ENCODE measurements around the gene NSUN3.
"Not testable (repeated sequence)": the region's sequence is repeated elsewhere in the genome, so short reads cannot be mapped to it uniquely, and the experiment has no call there.

Gene NSUN3

DNA sequence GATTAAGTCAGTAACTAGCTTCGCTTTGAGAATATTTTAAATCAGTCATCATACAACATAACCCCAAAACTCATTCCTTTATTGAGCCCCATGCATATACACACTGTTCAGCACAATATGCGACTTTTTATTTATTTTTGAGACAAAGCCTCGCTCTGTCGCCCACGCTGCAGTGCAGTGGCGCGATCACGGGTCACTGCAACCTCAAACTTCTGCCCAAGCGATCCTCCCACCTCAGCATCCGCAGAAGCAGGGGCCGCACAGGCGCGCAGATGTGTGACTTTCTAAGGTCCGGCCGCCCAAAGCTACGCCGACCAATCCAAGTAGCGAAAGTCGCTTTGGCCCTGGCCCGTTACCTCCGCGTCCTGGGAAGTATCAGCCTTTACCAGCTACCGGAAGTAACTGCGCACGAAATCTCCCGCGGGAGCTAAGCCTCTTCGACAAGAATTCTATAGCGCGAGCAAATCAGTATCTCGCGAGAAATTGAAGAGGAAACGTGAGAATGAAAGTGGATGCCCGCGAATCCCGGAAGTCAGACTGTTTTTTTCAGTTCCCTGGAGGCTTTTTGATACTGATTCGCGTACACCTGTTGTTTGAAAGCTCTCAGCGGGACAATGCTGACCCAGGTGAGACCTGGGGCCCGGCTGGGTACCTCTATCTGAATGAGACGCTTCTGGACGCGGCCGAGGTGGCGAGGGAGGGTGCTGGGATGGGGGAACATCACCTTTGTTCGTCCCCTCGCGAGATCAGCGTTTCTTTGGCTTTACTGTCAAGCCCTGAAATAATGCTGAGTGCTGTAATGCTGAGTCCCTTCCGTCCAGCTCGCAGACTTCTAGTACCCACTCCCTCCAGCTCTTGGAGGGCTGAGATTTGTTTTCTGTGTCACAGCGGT lies at the start of gene NSUN3, which contains the start of gene DHFR2:
Gene NSUN3, plus strand, starts transcription at position 549 of the 892 bp plus-strand sequence. Its CDS starts 66 bp downstream, at position 615.
Gene DHFR2, minus strand, starts transcription at position 404 of the 892 bp plus-strand sequence. CDS start 1,405 bp downstream, outside the sequence.
- DNase-seq = peak; percentile 99

DNA sequence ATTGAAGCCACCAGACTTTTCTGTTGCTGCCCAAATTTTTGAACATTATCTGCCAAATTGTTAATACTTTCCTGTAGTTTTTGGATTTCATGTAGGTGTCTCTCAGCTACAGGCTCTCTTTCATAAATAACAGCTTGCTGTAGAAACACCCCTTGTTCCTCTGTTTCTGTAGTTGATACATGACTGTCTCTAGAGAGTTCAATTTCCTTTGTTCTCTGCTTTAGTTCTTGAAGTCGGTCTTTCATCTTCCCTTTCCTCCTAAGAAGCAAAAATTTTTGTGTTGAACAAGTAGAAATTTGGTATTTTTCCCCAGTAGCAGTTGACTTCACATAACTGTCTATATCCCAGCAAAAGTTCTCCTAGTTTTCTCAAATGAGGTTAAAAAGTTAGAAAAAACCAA lies 47.8 kb upstream of the NSUN3 start:
- no peak for DNase-seq

DNA sequence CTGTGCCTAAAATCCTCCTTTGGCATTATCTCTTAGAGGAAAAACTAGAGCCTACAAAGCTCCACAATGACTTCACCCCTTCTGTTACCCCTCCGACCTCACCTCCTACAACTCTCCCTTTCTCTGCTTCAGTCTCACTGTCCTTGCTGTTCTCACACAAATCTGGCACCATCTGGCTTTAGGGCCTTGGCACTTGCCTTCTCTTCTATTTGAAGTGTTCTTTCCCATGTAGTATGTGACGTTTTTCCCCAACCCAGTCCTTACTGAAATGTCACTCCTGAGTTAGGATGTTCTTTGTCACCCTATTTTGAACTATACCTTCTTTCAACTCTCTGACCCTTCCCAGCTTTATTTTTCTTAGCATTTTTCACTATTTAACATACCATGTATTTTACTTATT lies 43.2 kb upstream of the NSUN3 start:
- DNase-seq = no peak

DNA sequence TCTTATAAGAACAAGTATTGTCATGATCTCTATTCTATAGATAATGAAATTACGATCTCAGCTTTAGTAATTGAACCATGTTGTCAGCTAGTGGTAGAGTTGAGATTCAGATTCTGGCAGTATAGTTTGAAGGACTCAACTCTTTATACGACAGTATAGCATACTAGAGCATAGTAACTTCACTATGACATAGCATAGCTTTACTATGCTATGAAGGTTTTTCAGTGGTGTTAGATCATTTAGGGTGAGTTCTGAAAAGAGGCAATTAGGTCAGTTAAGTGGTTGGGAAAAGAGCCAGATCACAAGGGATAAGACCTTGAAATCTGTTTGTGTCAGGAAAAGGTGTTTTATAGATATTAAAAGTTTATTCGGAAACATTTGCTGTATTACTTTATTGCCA lies 42.6 kb upstream of the NSUN3 start:
- DNase-seq = no peak

DNA sequence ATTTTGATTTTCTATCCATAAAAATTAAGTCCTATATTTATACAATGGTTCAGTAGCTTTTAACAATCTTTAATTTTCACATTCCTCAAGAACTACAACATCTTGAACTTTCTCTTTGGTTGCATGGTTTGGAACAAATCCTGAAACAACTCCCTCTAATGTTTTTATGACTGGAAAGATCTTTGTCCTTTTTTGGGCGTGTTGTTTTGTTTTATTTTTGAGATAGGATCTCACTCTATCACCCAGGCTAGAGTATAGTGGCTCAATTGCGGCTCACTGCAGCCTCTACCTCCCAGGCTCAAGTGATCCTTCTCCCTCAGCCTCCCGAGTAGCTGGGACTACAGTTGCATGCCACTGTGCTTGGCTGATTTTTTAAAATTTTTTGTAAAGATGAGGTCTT lies 38.5 kb upstream of the NSUN3 start:
- no peak for DNase-seq

DNA sequence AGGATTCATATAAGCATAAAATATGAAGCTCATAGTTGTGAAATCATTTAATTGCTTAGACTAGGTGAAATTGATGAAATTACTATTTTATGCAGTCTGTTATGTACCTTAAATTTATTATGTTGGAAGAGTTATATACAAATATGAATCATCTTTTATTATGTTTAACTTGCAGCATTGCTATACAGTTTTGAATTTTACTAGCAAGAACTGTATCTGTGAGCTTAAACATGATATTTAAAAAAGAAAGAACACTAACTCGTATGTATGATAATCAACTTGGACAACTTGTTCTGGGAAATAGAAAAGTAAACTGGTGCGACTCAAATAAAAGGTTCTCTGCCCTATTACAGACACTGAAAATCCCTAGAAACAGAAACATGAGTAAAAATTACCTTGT lies 36.2 kb upstream of the NSUN3 start:
- DNase-seq = no peak

DNA sequence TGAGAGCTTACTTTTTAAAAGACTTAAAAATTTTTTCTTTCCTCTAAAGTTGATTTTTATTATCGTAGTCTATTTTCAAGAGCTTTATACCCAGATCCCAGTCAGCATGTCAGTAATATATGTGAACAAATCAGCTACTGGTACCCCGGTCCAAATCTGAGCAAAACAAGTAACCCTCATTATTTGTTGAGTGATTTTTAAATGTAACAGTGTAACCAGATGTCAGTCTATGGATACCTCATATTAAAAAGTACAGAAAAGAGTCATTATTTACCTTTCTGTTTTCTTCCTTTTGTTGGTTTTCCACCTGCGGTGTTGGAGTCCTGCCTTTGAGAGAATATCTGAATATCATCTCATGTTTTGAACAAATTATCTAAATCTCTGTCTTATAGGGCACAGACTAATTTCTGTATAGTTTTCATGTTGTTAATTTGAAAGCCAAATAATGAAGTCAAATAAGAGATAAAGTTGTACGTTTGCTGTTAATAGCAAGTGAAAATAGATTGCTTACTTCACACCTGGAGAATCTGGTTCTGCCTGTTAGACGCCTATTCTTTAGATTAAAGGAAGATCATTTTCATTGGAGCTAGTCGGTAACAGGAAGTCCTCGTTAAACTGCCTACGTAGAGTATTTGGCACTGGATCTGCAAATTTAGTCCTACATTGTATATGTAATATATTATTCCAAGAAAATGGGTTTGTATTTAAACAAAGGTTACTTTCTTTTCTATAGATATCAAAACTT lies 34.6 kb upstream of the NSUN3 start, which contains the start of gene STX19:
Gene STX19, minus strand, starts transcription at position 505 of the 745 bp plus-strand sequence. CDS start 13,328 bp downstream, outside the sequence.
- no peak for DNase-seq

DNA sequence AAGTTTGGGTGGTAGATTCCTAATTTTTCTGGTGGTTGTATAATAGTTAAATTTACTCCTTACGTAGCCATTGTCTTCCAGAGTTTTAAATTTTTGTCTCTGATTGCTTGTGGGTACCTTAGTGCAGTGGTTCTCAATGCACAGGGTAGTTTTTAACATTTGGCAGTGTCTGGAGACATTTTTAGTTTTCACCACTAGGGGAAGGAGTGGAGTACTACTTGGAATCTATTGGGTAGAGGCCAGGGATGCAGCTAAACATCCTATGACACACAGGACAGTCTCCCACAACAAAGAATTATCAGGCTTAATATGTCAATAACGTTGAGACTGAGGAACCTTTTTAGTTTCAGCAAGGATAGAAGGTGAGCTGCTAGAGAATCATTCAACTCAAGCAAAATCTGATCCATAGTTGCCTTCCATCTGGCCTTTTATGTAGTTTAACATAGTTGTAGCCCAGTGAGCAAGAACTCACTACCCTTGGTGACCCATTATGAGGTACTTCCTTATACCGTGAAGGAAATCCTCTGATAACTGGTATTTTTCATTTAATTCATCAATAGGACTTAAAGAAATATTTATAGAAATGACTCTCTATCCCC lies 25.9 kb upstream of the NSUN3 start:
- peak; percentile 66 for DNase-seq

DNA sequence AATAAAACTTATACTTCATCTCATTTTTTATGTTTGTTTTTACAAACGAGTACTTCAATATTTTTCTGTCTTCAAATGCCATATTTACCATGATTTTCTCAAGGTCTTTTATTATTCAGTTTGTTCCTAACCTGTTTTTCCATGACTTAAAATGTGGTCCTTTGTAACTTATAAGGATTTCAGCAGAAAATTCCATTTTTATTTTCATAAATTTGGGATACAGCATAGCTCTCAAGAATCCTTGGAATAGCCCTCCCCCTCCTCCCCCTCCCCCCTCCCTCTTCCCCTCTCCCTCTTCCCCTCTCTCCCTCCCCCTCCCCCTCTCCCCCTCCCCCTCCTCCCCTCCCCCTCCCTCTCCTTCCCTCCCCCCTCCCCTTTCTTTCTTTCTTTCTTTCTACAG lies 19.6 kb upstream of the NSUN3 start:
- no peak for DNase-seq

DNA sequence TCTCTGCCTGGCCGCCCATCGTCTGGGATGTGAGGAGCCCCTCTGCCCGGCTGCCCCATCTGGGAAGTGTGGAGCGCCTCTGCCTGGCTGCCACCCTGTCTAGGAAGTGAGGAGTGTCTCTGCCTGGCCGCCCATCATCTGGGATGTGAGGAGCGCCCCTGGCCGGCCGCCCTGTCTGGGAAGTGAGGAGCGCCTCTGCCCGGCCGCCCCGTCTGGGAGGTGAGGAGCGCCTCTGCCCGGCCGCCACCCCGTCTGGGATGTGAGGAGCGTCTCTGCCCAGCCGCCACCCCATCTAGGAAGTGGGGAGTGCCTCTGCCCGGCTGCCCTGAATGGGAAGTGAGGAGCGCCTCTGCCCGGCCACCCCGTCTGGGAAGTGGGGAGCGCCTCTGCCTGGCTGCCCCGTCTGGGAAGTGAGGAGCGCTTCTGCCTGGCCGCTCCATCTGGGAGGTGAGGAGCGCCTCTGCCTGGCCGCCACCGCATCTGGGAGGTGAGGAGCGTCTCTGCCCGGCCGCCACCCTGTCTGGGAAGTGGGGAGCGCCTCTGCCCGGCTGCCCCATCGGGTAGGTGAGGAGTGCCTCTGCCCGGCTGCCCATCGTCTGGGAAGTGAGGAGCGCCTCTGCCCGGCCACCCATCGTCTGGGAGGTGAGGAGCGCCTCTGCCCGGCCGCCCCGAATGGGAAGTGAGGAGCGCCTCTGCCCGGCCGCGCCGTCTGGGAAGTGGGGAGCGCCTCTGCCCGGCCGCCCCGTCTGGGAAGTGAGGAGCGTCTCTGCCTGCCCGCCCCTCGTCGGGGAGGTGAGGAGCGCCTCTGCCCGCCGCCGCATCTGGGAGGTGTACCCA lies 18.5 kb upstream of the NSUN3 start:
- not testable (repeated sequence) for DNase-seq

DNA sequence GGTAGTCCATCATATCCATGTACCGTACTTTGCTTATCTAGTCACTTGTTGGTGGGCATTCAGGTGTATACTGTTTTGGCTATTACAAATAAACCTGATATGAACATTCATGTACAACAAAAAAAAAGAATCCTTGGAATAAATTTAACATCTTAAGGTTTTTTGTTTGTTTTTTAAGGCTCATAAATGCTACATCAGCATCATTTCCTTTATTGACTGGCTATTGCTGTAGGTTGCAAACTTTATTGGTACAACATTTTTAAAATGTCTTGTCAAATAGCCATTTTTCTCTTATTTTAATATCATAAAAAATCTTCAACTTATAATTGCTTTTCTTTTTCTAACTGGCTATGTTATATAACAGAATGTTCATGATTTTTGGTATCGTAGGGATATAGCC lies 16.3 kb upstream of the NSUN3 start:
- no peak for DNase-seq

DNA sequence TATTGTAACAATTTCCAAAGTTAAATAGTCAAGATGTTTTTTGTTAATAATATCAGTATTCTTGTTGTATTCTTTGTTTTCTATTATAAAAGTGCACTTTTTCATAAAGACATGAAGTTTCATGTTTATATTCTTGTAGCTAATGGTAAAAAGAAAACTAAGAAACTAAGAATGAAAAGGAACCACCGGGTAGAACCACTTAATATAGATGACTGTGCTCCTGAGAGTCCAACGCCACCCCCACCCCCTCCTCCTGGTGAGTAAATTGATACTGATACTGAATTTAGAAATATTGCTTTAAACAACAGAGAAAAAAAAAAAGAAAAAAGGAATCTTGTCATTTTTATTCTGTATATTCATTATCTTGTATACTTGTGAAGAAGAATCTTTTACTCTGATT lies 13.6 kb upstream of the NSUN3 start:
- DNase-seq = no peak

DNA sequence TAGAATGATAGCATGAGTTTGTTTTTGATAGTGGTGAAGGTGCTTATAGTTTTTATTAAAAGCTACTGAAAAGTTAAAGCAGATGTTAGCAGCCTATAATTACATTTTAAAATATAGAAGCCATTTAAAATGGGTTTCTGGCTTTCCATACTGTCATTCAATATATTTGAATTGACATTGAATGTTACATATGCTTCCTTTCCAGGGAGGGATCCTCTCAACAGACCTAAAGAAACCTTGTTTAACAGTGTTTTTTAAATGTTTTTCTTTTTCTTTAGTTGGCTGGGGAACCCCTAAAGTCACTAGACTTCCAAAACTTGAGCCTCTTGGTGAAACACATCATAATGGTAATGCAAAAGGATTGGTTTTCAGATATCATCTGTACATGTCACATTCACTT lies 12.3 kb upstream of the NSUN3 start:
- DNase-seq = no peak

DNA sequence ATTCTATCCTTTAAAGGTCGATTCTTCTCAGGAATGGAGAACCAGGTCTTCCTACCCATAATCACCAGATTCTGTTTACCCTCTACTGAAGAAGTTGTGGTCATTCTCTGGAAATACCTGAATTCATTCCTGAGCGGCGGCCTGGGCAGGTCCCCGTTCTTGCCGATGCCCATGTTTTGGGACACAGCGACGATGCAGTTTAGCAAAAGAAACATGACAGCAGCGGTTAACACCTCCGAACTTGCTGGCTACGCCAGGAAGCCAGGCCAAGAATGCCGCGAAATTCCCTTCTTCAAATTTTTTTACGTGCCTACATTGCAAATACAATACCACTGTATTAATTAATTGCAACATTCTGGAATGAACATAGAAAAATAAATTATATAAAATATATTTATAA lies 1.6 kb upstream of the NSUN3 start:
- DNase-seq = no peak

DNA sequence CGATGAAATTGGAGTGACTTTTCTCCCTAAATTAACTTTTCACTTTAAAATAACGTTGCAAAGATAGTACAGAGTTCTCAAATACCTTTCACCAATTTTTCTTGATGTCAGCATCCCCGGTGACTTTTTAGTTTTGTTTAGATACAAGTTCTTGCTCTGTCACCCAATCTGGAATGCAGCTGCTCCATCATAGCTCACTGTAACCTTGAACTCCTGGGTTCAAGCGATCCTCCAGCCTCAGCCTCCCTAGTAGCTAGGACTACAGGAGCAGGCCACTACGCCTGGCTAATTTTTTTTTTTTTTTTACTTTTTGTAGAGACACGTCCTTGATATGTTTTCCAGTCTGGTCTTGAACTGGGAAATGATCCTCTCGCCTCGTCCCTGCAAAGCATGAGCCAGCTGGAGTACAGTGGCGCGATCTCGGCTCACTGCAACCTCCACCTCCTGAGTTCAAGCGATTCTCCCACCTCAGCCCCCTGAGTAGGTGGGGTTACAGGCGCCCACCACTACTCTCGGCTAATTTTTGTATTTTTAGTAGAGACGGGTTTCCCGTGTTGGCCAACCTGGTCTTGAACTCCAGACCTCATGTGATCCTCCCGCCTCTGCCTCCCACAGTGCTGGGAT lies 747 bp downstream of the NSUN3 start:
- DNase-seq = peak; percentile 18

DNA sequence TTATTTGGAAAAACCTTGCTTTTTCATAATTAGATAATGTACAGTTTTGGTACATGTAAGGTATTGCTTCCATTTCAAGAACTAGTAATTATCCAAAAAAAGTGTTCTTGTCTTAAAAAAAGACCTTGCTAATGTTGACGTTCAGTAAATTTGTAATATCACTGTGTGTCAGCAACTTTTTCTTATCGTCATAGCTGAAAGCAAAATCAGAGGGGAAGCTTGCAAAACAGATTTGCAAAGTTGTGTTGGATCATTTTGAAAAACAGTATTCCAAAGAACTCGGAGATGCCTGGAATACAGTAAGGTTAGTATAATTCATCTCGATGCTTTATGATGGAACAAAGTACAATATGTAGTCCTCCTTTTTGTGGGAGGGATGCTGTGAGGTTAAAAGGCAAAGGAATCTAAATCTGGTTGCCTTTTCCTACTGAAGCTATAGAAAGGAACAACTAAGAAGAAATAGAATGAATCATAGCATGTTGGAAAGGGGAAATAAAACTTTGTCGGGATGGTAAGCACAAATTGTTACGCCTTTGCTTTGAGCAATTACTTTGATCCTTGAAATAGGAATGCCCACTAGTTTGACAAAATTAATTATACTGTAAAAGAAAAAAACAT lies 1.5 kb downstream of the NSUN3 start:
- no peak for DNase-seq

DNA sequence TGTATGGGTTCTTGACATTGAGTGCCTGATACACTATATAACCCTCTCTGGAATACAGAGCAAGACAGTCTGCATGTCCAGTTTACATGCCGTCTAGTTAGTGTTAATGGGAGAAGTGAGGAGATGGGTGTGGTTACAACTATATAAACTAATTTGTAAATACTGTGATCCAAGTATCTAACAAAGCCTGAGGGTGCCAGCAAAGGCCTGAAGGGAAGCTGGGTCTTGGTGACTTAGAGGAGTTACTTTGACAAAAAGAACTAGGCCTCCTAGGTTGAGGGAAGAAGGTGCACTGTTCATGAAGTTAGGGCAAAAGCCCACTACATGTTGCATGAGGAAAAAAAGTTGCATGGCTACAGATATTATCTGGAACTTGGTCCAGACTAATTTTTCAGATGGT lies 2.3 kb downstream of the NSUN3 start:
- DNase-seq = no peak

DNA sequence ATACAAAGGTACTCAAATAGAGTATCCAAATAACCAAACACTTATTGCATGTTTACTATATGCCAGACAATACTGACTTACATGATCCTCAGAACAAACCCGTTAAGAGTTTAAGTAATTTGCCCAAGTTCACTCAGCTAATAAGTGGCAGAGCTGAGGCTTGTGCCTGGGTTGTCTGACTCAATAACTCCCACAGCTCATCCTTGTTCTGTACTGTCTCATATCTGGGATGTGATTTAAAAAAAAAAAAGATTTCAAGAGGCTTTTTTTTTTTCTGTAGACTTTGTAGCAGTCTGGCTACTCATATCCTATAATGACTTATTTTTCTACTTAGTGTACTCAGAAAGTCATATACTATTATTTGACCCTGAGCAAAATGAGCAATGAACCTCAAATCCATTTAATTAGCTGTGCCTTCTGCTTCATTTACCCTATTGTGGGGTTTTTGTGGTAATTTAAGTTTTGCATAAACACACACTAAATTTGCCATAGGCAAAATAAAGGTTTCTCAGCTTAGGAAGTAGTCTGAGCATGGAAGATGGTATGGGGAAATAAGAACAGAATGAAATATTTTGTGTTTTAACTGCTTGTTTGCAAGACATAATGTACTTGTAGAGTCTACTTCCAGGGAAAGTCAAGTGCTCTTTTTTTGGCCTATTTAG lies 3.1 kb downstream of the NSUN3 start:
- DNase-seq = no peak

DNA sequence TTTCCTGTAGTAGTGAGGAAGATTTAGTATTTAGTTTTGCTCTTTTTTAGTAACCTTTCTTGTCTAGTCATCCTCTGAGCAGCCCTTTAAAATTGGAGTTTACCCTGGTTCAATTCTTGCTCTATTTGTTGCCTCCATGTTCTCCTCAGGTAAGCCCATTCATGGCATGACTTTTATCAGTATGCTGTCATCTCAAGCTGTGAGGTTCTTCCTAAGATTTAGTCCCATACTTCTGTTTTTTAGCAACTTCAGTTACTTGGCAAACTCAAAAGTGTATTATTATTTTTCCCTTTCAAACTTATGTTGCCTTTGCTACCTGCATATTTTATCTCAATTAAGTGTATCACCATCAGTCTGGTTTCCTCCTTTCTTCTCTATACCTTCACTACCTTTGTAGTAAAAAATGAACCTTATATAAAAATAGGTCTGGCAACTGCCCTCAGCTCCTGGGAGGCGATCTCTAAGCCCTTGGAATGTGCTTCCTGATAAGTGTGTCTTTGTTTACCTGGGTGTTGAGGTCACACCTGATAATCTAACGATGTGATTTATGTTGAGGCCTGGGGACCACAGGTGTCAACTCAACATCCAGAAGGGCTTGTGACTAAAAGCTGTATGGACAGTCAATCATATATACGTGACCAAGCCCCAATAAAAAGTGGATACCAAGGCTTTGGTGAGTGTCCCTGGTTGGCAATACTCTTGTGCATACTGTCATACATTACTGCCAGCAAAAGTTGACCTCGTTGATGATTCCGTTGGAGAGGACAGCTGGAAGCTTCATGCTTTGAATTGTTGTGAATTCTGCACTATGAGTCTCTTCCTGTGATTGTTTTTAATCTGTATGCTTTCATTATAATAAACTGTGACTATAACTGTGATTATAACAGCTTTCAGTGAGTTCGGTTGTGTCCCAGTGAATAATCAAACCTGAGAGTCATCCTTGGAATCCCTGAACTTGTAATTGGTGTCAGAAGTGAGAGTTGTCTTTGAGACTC lies 3.9 kb downstream of the NSUN3 start:
- no peak for DNase-seq
